OCI-LY1 (cell line): Measurements from ENCODE around the gene EDA.

Experiments
- CTCF ChIP-seq: fragments of 200-600 bp; sonication (generic), shearing (Covaris generic); IDR thresholded peaks from 2 replicates; pipeline ENCODE4 v1.5.1; 2017; ENCODE audit warnings: mild to moderate bottlenecking, antibody characterized with exemption, low read length, moderate library complexity, mixed read lengths
- EZH2 ChIP-seq: fragments of 200-600 bp; sonication (generic), shearing (Covaris generic); IDR thresholded peaks from 2 replicates; pipeline ENCODE4 v1.8.0; 2017; ENCODE audit warnings: borderline replicate concordance, mixed run types, mild to moderate bottlenecking, antibody characterized with exemption, low read length, moderate library complexity, mixed read lengths

- TF ChIP-seq EZH2 = no peak
- no peak for TF ChIP-seq CTCF
Observed at GRCh38 chrX:70012756-70013155, 396.8 kb downstream of the EDA start.
